Kidney (tissue), 14 donors: ENCODE results near the gene FAM78B. TPM values are rescaled to one million over a fixed set of nuclear protein-coding genes. Genes with fewer than 3 reads are reported as not detected.

Experiments used
- DNase-seq, 5 donors: peaks; one replicate each; pipeline ENCODE4 v3.0.0-alpha.2; 2013 to 2020
- FAIRE-seq: peaks from 2 replicates; lab custom pipeline; 2012; peaks lifted over from hg19 to GRCh38; lab: Jason Lieb, UNC
- H3K27ac ChIP-seq, 2 donors: one replicate each; pipeline ENCODE4 v1.7.0; 2013; ENCODE audit warnings: low read depth in 2 of 2, low read length in 2 of 2, inconsistent platforms in 1 of 2
- H3K27me3 ChIP-seq: one replicate; pipeline ENCODE4 v1.7.1; 2013; ENCODE audit warnings: low read length, inconsistent platforms; ENCODE audit not compliant: control insufficient read depth, insufficient read depth
- H3K36me3 ChIP-seq, 3 donors: one replicate each; pipeline versions ENCODE4 v1.7.0 to v1.7.1; 2013; ENCODE audit warnings: low read length in 3 of 3, control low read depth in 1 of 3, inconsistent platforms in 1 of 3; ENCODE audit not compliant: insufficient read depth in 3 of 3, control insufficient read depth in 2 of 3
- H3K4me1 ChIP-seq, 3 donors: one replicate each; pipeline versions ENCODE4 v1.7.0 to v1.7.1; 2013; ENCODE audit warnings: low read length in 3 of 3, inconsistent platforms in 1 of 3, low read depth in 1 of 3; ENCODE audit not compliant: control insufficient read depth in 2 of 3, insufficient read depth in 2 of 3
- H3K4me3 ChIP-seq, 3 donors: one replicate each; pipeline versions ENCODE4 v1.7.0 to v1.8.1; 2013; ENCODE audit warnings: low read length in 3 of 3, control low read depth in 1 of 3, inconsistent platforms in 1 of 3
- H3K9ac ChIP-seq, 3 donors: one replicate each; pipeline versions ENCODE4 v1.7.0 to v1.7.1; 2013; ENCODE audit warnings: low read length in 3 of 3, control low read depth in 1 of 3, inconsistent platforms in 1 of 3
- H3K9me3 ChIP-seq, 3 donors: one replicate each; pipeline versions ENCODE4 v1.7.0 to v1.7.1; 2013; ENCODE audit warnings: low read length in 3 of 3, control low read depth in 1 of 3, inconsistent platforms in 1 of 3; ENCODE audit not compliant: control insufficient read depth in 2 of 3, insufficient read depth in 1 of 3
- CTCF ChIP-seq: IDR thresholded peaks from 3 replicates; pipeline ENCODE4 v1.5.1; 2012; ENCODE audit warnings: mild to moderate bottlenecking, moderate library complexity, borderline replicate concordance; ENCODE audit not compliant: insufficient read depth; ENCODE audit errors: extremely low read depth
- intact Hi-C: fragments of 100-400 bp; cut with DNase I; formaldehyde crosslinking; loops from one replicate; pipeline ENCODE4 v1.11.1; 2022
- polyA plus RNA-seq: library from polyadenylated mRNA; stranded (reverse); fragments of 350-450 nt; fragmentation: Illumina TruSeq; extraction: RNeasy Lipid Tissue Mini Kit (QIAGEN cat#74804); gene quantifications from one replicate; pipeline ENCODE4 v1.2.3, GENCODE V29; 2014; ENCODE audit warnings: low read depth, low replicate concordance; ENCODE audit not compliant: insufficient read depth
- total RNA-seq: library from RNA; stranded (reverse); fragmentation: NEBNext Ultra II Directional; extraction: Animal tissue kit (Norgen Biotek cat#: 25700); gene quantifications from one replicate; pipeline ENCODE4 v1.2.1, GENCODE V29; 2021
- donor health status: control.
- donor health status: control.
- donor health status: control.
- donor health status: control.
- donor health status: control.
- donor health status: DM: yes; HTN: yes; CAD: no.
- donor health status: Normal renal cell carcinoma (clear cell type).

Gene FAM78B
- total and polyA plus RNA-seq, 2 donors from 2014 or later, result 1.4 TPM

DNA sequence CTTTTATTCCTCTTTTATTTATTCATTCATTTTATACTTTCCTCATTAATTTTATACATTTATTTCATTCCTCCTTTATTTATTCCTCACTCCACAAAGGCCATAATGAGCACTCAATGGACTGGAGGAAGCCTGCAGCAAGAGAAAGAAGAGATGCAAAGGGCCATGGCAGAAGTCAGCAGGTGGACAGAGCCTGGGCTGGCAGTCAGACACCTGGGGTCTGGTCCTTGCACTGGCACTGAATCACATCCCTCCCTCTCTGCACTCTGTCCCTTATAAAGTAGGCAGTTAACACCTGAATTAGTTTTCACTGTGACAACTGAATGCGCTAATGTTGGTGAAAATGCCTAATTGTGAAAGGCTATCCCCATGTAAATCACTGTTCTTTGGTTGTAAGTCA lies 38.6 kb downstream of the FAM78B start:
- H3K4me3 ChIP-seq, result no peak overlapping the region
- H3K27ac ChIP-seq, result no peak overlapping the region
- no peaks in the 10 kb centered on the region for H3K36me3 ChIP-seq
- H3K27me3 ChIP-seq, result no peaks in the 10 kb centered on the region
- intact Hi-C loops, result no loop called here
- H3K4me1 ChIP-seq, result no peaks in the 10 kb centered on the region
- FAIRE-seq (no peak), DNase-seq (no peak)
- H3K9me3 ChIP-seq, result no peaks in the 10 kb centered on the region
- no peak for TF ChIP-seq CTCF
- H3K9ac ChIP-seq, result no peak overlapping the region

- H3K4me3 ChIP-seq, result no peak overlapping the region
- H3K9ac ChIP-seq, result no peak overlapping the region
- intact Hi-C loops, result no loop called here
- DNase-seq, result no peak
- H3K27me3 ChIP-seq, result no peaks in the 10 kb centered on the region
- no peaks in the 10 kb centered on the region for H3K9me3 ChIP-seq
- TF ChIP-seq CTCF, result no peak
- H3K36me3 ChIP-seq, result no peaks in the 10 kb centered on the region
- no peak overlapping the region for H3K27ac ChIP-seq
- no peaks in the 10 kb centered on the region for H3K4me1 ChIP-seq
- no peak for FAIRE-seq
Measured at GRCh38 chr1:166127003-166127402, 39.8 kb downstream of the FAM78B start.

- intact Hi-C loops, result no loop called here
- no peak overlapping the region for H3K4me3 ChIP-seq
- no peak overlapping the region for H3K27ac ChIP-seq
- no peaks in the 10 kb centered on the region for H3K9me3 ChIP-seq
- DNase-seq (no peak), FAIRE-seq (no peak)
- H3K4me1 ChIP-seq, result no peaks in the 10 kb centered on the region
- H3K27me3 ChIP-seq, result no peaks in the 10 kb centered on the region
- H3K9ac ChIP-seq, result no peak overlapping the region
- TF ChIP-seq CTCF, result no peak
- H3K36me3 ChIP-seq, result no peaks in the 10 kb centered on the region
Measured at GRCh38 chr1:166122873-166123466, 43.8 kb downstream of the FAM78B start.

DNA sequence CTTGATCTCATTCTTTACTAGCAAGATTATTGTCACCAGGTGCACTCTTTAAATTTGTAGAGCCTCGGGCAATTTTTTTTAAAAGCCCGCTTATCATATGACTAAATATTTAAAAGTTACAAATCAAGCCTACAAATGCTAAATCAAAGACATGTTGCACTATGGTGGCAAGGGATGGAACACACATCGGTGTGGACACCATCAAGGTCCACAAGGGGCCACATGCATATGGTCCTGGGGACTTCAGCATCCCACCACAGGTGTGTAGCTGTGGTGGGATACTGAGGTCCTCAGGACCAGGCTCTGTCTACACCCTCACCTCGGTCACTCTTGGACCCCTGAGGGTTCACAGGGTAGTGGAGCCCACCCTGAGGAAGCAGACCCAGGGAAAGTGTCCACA lies 45.8 kb downstream of the FAM78B start:
- intact Hi-C loops, result no loop called here
- Histone ChIP-seq H3K9me3 (no peaks in the 10 kb centered on the region), H3K4me1 (no peaks in the 10 kb centered on the region), H3K36me3 (no peaks in the 10 kb centered on the region), H3K4me3 (no peak overlapping the region), H3K27ac (no peak overlapping the region), H3K27me3 (no peaks in the 10 kb centered on the region), H3K9ac (no peak overlapping the region)
- DNase-seq, result no peak
- no peak for TF ChIP-seq CTCF
- FAIRE-seq, result no peak
